Activated T-helper 17 cell treated with anti-CD3 and anti-CD28 coated beads, Interleukin-2, amount 50 U/mL, for 72 hours (primary cell): Measurements from ENCODE around the gene KCTD18. TPM values are rescaled to one million over a fixed set of nuclear protein-coding genes. Genes with fewer than 3 reads are reported as not detected.

ENCODE experiments used
- ATAC-seq: fragments of 150-1000 bp; cut with Tn5 transposase; replicated peaks from 2 replicates; pipeline ENCODE4 v1.10.0; 2021; ENCODE audit warnings: mild to moderate bottlenecking, moderate library complexity
- H3K27ac Mint-ChIP-seq: one replicate; pipeline ENCODE4 v1.8.0; 2022; ENCODE audit warnings: mixed read lengths
- H3K27me3 Mint-ChIP-seq: one replicate; pipeline ENCODE4 v1.8.0; 2022; ENCODE audit warnings: mixed read lengths
- H3K36me3 Mint-ChIP-seq: one replicate; pipeline ENCODE4 v1.8.0; 2022; ENCODE audit warnings: low read depth, mild to moderate bottlenecking, mixed read lengths
- H3K4me1 Mint-ChIP-seq: one replicate; pipeline ENCODE4 v1.8.0; 2022; ENCODE audit warnings: mixed read lengths
- H3K4me3 Mint-ChIP-seq: one replicate; pipeline ENCODE4 v1.8.0; 2022; ENCODE audit warnings: mild to moderate bottlenecking, mixed read lengths
- H3K9me3 Mint-ChIP-seq: one replicate; pipeline ENCODE4 v1.8.0; 2022; ENCODE audit warnings: mixed read lengths
- total RNA-seq, 2 donors: library from RNA; stranded (reverse); gene quantifications; one replicate each; pipeline ENCODE4 v1.2.3, GENCODE V29; 2022

Gene KCTD18
- total RNA-seq, 2 donors from 2014 or later = 9.3 to 10.8 TPM

DNA sequence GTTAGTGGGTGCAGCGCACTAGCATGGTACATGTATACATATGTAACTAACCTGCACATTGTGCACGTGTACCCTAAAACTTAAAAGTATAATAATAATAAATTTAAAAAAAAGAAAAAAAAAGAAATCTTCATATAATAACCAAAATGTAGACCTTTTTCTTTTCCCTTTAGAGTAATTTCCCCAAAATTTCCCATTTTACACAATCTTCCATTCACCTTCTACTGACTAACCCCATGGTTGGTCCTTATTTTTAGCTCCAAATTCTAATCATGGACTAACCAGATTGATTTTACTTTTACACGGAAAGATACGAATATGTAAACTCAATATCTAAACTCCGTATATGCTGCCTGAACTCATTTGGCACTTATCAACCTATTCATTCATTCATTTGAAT lies 7.7 kb downstream of the KCTD18 start:
- H3K27ac Mint-ChIP-seq = no peak overlapping the region
- ATAC-seq = no peak
- H3K4me1 Mint-ChIP-seq = no peaks in the 10 kb centered on the region
- no peaks in the 10 kb centered on the region for H3K9me3 Mint-ChIP-seq
- peaks cover 64% of the 10 kb centered on the region for H3K36me3 Mint-ChIP-seq
- no peaks in the 10 kb centered on the region for H3K27me3 Mint-ChIP-seq
- no peak overlapping the region for H3K4me3 Mint-ChIP-seq

DNA sequence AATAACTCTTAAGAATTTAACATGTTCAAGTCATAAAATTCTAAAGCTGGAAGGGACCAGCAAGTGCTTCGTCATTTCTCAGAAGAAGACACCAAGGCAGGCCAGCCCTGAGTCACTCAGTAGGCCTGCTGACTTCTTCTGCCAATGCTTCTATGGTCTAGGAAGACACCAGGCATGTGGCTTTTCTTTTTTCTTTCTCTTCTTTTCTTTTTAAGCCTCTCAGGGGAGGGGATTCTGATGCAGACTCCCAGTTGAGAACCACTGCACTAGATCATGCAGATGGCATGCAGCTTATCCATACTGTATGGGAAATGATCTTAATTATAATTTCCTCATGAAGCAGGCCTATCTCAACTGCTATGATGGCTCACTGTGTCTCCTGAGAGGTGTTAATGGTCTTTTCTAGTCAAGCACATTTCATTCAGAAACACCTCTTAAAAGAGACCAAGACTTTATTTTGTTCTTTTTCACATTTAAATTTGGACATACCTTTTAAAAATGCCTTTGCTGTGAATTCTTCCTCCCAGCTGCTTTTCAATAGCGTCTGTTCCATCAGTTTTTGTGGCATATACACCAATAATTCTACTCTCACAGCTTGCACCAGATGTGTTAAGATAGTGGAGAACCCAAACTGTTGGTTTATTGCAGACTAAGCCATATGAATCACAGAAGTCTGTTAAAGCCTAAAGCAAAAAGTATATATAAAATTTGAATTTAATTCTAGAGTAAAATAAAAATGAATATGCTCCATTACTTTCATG lies 11.3 kb downstream of the KCTD18 start:
- Mint-ChIP-seq H3K27me3 (no peaks in the 10 kb centered on the region), H3K4me3 (no peak overlapping the region), H3K36me3 (peaks cover 79% of the 10 kb centered on the region), H3K9me3 (no peaks in the 10 kb centered on the region), H3K4me1 (no peaks in the 10 kb centered on the region), H3K27ac (no peak overlapping the region)
- no peak for ATAC-seq

DNA sequence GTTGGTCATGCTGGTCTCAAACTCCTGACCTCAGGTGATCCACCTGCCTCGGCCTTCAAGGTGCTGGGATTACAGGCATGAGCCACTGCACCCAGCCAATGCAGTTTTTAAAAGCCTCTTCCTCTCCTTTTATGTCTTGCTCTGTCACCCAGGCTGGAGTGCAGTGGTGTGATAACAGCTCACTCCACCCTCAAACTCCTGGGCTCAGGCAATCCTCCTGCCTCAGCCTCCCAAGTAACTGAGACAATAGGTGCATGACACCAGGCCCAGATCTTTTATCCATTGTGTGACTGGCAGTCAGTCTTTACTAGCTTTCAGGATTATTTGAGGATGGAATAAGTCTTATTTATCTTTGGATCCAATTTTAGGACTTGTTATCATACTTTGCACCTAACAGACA lies 13.2 kb downstream of the KCTD18 start:
- Mint-ChIP-seq H3K36me3 (peaks cover 79% of the 10 kb centered on the region), H3K27ac (no peak overlapping the region), H3K4me1 (no peaks in the 10 kb centered on the region), H3K4me3 (no peak overlapping the region), H3K27me3 (no peaks in the 10 kb centered on the region), H3K9me3 (no peaks in the 10 kb centered on the region)
- ATAC-seq = no peak

DNA sequence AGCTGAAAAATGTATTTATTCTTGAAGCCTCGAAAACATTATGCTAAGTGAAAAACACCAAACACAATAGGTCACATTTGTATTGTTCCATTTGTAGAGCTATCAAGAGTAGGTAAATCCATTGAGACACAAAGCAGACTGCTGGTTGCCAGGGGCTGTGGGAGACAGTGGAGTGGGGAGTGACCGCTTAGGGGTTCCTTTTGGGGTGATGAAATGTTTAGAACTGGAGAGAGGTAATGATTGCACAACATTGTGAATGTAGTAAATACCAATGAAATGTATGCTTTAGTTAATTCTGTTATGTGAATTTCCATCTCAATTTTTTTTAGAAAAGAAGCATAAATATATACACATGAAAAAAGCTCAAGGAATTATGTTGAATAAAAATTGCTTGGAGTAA lies 15.8 kb downstream of the KCTD18 start:
- Mint-ChIP-seq H3K27me3 (no peaks in the 10 kb centered on the region), H3K36me3 (peaks cover 98% of the 10 kb centered on the region), H3K4me3 (no peak overlapping the region), H3K9me3 (no peaks in the 10 kb centered on the region), H3K27ac (no peak overlapping the region), H3K4me1 (no peaks in the 10 kb centered on the region)
- ATAC-seq = no peak

DNA sequence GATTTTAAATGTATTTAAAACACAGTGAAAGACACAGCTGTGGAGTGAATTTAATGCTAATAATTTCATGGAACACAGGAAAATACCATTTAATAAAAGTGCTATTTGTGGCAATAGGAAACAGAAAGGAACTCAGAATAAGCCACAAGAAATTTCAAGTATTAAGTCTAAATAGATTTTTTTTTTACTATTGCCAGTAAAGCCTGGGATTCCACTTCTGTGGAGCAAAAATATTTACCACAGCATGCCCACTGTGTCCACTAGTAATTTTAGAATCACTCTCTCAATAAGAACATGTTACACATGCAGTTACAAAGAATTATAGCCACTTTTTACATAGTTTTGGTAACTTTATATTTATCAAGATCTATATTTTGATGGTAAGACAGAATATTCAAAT lies 17.2 kb downstream of the KCTD18 start:
- ATAC-seq = no peak
- Mint-ChIP-seq H3K9me3 (no peaks in the 10 kb centered on the region), H3K4me1 (no peaks in the 10 kb centered on the region), H3K36me3 (peaks cover 84% of the 10 kb centered on the region), H3K27ac (no peak overlapping the region), H3K27me3 (no peaks in the 10 kb centered on the region), H3K4me3 (no peak overlapping the region)

DNA sequence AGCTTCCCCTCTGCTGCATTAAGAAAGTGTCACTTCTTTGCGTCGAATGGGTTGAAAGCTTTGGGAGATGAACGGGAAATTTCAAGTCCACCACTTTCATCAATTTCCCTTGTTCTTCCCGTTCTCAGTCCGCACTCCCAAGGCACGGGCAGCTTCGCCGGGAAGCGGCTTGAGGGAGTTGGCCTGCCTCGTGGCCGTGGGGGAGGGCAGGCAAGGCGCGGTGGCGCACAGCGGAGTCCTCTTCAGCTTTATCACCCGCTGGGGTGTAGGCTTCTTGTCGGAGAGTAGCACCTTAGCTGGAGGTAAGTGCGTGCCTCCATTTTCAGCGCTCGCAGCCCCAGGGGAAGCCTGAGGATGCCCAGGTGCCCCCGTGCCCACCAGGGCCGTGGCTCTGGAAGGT lies 19.9 kb downstream of the KCTD18 start:
- no peak overlapping the region for H3K27ac Mint-ChIP-seq
- no peaks in the 10 kb centered on the region for H3K9me3 Mint-ChIP-seq
- ATAC-seq = no peak
- peaks cover 58% of the 10 kb centered on the region for H3K36me3 Mint-ChIP-seq
- no peaks in the 10 kb centered on the region for H3K4me1 Mint-ChIP-seq
- no peaks in the 10 kb centered on the region for H3K27me3 Mint-ChIP-seq
- no peak overlapping the region for H3K4me3 Mint-ChIP-seq

DNA sequence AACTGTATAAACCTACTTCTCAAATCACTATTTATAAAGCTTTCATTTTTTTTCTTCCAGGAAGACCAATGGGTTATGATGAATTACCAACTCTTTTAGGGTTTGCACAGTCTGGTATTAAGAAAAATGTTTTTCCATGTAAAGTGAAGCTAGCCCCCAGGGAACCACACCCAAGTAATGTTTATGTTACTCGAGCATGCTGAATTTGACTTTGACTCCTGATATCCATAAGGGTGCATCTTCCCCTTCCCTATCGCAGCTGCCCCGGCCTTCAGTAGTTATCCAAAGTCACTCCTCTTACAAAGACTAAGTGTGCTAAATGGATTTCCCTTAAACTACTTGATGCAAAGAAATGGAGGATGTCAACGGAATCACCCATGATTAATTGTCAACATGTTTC lies 21.7 kb downstream of the KCTD18 start:
- peaks cover 39% of the 10 kb centered on the region for H3K36me3 Mint-ChIP-seq
- no peak overlapping the region for H3K27ac Mint-ChIP-seq
- H3K9me3 Mint-ChIP-seq = no peaks in the 10 kb centered on the region
- no peaks in the 10 kb centered on the region for H3K27me3 Mint-ChIP-seq
- no peak for ATAC-seq
- H3K4me3 Mint-ChIP-seq = no peak overlapping the region
- H3K4me1 Mint-ChIP-seq = no peaks in the 10 kb centered on the region

DNA sequence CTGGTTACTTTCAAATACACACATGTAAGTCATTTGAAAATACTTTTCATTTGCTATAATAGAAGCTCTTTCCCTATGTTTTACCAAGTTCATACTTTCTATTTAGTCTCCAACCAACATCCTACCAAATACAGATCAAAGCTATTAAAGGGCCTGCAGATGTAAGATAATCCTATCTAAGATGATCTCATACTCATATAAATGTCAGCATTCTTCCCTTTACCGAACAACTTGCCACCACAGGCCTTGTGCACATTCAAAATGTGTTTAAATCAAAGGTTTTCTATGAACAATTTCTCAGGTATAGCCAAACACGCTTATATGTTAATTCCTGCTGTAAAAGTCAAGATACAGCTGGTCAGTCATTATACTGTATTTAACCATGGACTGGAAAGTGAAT lies 23.3 kb downstream of the KCTD18 start:
- ATAC-seq = no peak
- H3K9me3 Mint-ChIP-seq = no peaks in the 10 kb centered on the region
- H3K27me3 Mint-ChIP-seq = no peaks in the 10 kb centered on the region
- no peak overlapping the region for H3K27ac Mint-ChIP-seq
- peaks cover 23% of the 10 kb centered on the region for H3K36me3 Mint-ChIP-seq
- no peaks in the 10 kb centered on the region for H3K4me1 Mint-ChIP-seq
- no peak overlapping the region for H3K4me3 Mint-ChIP-seq

DNA sequence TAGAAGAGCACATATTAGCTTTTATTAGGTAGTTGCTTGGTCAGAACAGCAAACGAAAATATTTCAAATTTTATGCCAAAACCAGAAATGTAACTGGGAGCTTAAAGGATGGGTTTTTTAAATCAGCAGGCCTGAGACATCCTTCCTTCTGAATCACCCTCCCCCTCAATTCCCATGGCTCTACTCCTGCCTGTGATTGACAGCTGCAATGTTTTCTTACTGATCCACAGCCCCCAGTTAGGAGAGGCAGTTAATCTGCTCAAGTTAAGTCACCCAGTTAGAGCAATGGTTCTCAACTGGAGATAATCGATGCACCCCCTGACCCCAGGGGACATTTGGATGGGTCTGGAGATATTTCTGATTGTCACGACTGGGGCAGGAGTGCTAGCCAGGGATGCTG lies 24.9 kb downstream of the KCTD18 start:
- H3K27me3 Mint-ChIP-seq = no peaks in the 10 kb centered on the region
- H3K4me3 Mint-ChIP-seq = no peak overlapping the region
- ATAC-seq = no peak

DNA sequence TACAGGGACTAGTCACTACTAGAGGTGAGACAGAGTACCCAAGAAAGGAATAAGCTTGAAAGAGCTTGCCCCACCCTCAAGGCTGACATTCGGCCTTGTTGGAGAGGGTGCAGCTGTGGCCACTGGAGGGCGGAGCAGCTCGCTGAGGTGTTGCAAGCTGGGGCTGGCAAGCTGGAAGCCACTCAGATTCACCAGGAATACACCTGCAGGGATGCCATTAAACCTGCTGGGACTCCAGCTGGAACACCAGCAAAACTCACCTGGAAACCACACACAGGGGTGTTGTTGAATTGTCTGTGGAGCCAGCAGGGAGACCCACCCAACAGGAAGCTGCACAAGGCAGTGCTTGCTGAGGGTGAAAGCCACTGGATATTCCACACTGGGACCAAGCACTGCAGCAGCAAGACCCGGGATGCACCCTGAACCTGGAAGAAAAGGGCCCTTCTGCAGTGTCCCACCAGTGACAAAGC lies 26.1 kb downstream of the KCTD18 start:
- no peaks in the 10 kb centered on the region for H3K4me1 Mint-ChIP-seq
- H3K27me3 Mint-ChIP-seq = no peaks in the 10 kb centered on the region
- no peak overlapping the region for H3K27ac Mint-ChIP-seq
- no peak overlapping the region for H3K4me3 Mint-ChIP-seq
- peak; percentile 56 for ATAC-seq
- H3K9me3 Mint-ChIP-seq = no peaks in the 10 kb centered on the region
- H3K36me3 Mint-ChIP-seq = peaks cover 4% of the 10 kb centered on the region

More for the DNA sequence above, 24.9 kb downstream of the KCTD18 start:
- Mint-ChIP-seq H3K36me3 (peaks cover 8% of the 10 kb centered on the region), H3K27ac (no peak overlapping the region), H3K4me1 (no peaks in the 10 kb centered on the region), H3K9me3 (no peaks in the 10 kb centered on the region)

DNA sequence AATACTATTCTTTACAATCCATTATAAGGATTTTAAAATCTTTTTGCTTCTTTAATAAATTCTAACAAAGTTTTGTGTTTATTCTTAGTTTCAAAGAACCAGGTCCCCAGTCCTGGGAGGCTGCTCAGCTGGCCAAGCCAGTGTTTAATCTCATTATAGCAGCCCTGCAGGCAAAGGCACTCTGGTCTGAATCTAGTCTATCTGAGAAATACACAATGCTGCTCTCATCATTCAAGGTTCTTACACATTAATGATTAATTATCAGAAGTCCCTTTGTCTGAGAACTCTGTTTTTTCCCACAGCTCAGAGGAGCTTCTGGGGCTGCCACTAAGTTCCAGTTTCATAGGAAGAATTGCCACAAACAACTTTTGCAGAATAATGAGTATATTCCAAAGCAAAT lies 27.7 kb downstream of the KCTD18 start:
- H3K27ac Mint-ChIP-seq = no peak overlapping the region
- no peak for ATAC-seq
- peaks cover 5% of the 10 kb centered on the region for H3K36me3 Mint-ChIP-seq
- H3K9me3 Mint-ChIP-seq = no peaks in the 10 kb centered on the region
- no peak overlapping the region for H3K4me3 Mint-ChIP-seq
- H3K4me1 Mint-ChIP-seq = no peaks in the 10 kb centered on the region
- H3K27me3 Mint-ChIP-seq = no peaks in the 10 kb centered on the region

DNA sequence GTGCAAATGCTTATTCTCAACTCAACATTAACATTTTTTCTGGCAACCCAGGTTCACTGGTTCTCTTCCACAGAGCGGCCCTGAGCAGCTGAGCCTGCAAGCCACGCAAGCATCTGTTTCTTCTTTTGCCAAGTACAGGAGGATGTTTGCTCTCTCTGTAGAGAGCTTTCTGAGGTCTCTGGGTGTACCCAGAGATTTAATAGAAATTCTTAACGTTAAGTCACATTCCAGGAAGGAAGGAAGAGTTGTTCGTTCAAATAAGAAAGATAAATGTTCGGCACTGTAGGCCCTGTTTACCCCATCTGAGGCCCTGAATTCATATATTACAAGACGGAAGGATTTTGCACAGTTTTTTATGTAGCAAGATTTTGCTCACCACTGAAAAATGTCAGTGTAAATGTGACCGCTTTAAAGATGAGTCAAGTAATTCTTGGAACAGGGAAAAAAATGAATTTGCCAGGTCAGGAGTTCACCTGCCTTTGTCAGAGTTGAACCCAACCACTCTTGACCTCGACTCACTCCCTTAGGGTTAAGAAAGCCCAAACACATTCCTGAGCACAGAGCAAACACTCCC lies 30.1 kb downstream of the KCTD18 start:
- no peaks in the 10 kb centered on the region for H3K4me1 Mint-ChIP-seq
- peak overlapping the region; percentile 5 for H3K4me3 Mint-ChIP-seq
- H3K27me3 Mint-ChIP-seq = no peaks in the 10 kb centered on the region
- H3K36me3 Mint-ChIP-seq = peaks cover 5% of the 10 kb centered on the region
- peak overlapping the region; percentile 33 for H3K27ac Mint-ChIP-seq
- peak; percentile 55 for ATAC-seq
- no peaks in the 10 kb centered on the region for H3K9me3 Mint-ChIP-seq

DNA sequence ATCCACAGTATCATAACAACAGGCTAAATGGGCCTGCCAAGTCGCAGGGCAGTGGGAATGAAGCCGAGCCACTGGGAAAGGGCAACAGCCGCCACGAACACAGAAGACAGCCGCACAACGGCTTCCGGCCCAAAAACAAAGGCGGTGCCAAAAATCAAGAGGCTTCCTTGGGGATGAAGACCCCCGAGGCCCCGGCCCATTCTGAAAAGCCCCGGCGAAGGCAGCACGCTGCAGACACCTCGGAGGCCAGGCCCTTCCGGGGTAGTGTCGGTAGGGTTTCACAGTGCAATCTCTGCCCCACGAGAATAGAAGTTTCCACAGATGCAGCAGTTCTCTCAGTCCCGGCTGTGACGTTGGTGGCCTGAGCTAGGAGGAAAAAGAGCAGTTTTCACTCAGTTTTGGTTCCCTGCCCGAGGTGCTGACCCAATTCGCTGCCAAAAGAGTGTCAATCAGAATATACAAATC lies 32.2 kb downstream of the KCTD18 start:
- no peaks in the 10 kb centered on the region for H3K9me3 Mint-ChIP-seq
- H3K27ac Mint-ChIP-seq = no peak overlapping the region
- no peaks in the 10 kb centered on the region for H3K4me1 Mint-ChIP-seq
- H3K27me3 Mint-ChIP-seq = no peaks in the 10 kb centered on the region
- no peak for ATAC-seq
- no peak overlapping the region for H3K4me3 Mint-ChIP-seq
- H3K36me3 Mint-ChIP-seq = peaks cover 5% of the 10 kb centered on the region

DNA sequence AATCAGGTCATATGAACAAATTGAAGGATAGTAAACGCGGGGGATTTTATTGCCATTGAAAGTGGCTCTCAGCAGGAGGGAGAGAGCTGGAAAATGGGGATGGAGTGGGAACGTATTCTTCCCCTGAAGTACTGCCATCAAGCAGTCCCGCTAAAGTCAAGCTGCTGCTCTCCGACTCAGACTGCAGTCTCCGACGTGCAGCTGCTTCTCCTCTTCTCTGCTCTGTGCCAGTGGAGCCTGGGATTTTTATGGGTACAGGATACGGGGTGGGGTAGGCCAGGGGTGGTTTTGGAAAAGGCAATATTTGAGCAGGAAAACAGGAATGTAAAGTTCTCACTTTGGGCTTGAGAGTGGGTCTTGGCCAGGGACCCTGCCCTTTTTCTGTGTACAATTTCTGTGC lies 33.0 kb downstream of the KCTD18 start:
- Mint-ChIP-seq H3K4me1 (no peaks in the 10 kb centered on the region), H3K36me3 (peaks cover 5% of the 10 kb centered on the region), H3K27ac (no peak overlapping the region), H3K9me3 (no peaks in the 10 kb centered on the region), H3K27me3 (no peaks in the 10 kb centered on the region), H3K4me3 (no peak overlapping the region)
- ATAC-seq = no peak

DNA sequence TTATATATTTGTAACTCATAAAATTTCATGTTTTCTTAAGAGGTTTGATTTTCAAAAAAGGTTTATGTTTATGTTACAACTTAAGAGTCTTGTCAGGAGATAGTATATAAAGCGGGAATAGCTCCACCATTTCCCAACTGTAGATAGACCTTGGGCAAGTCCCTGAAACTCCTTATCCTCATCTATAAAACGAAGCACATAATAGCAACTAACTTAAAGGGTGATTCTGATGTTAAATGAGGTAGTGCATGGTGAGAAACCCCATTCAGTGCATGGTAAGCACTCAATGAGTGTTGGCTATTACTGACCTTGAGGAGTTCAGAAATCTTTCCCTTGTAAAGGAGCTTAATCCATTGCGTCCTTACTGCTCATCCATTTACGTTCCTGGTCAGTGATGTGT lies 34.1 kb downstream of the KCTD18 start:
- H3K4me3 Mint-ChIP-seq = no peak overlapping the region

More for the DNA sequence above, 34.1 kb downstream of the KCTD18 start:
- peaks cover 5% of the 10 kb centered on the region for H3K36me3 Mint-ChIP-seq
- H3K4me1 Mint-ChIP-seq = peaks cover 5% of the 10 kb centered on the region
- H3K27ac Mint-ChIP-seq = no peak overlapping the region
- no peak for ATAC-seq
- H3K27me3 Mint-ChIP-seq = no peaks in the 10 kb centered on the region
- no peaks in the 10 kb centered on the region for H3K9me3 Mint-ChIP-seq
